ENCODE measurements around the gene BIRC5. TPM values are rescaled to one million over a fixed set of nuclear protein-coding genes. Genes with fewer than 3 reads are reported as not detected.

Gene BIRC5
- polyA plus RNA-seq, 3 donors from 2014 or later = 3.6 to 5.5 (median 4.5) TPM

GRCh38 chr17:78197147-78197832 is 16.8 kb upstream of the BIRC5 start:
- H3K4me3 Mint-ChIP-seq = no peak overlapping the region
- H3K9me3 Mint-ChIP-seq = no peaks in the 10 kb centered on the region
- no peak for DNase-seq
- no peaks in the 10 kb centered on the region for H3K36me3 Mint-ChIP-seq
- H3K27ac Mint-ChIP-seq = no peak overlapping the region
- peaks cover 0 to 5% (median 0%) of the 10 kb centered on the region in 3 donors for H3K27me3 Mint-ChIP-seq (ENCODE audit: low read depth in 3 of 3)
- peaks cover 0 to 4% of the 10 kb centered on the region in 2 donors for H3K4me1 Mint-ChIP-seq

DNA sequence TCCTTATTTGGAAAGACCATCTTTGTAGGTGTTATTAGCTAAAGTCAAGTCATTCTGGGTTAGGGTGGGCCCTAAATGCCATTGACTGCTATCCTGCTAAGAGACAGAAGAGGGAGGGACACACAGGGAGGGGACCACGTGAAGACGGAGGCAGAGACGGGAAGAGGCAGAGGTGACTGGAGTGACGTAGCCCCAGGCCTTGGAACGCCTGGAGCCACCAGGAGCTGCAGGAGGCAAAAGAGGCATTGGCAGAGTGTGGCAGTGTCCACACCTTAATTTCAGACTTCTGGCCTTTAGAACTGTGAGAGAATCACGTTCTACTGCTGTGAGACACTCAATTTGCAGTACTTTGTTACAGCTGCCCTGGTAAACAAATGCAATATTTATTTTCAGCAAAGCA is 13.6 kb upstream of the BIRC5 start:
- H3K4me1 Mint-ChIP-seq = peaks cover 0 to 4% of the 10 kb centered on the region in 2 donors
- no peaks in the 10 kb centered on the region for H3K36me3 Mint-ChIP-seq
- no peak overlapping the region for H3K4me3 Mint-ChIP-seq
- H3K27ac Mint-ChIP-seq = peak overlapping the region in 1 of 6 donors; percentile 62
- no peaks in the 10 kb centered on the region for H3K9me3 Mint-ChIP-seq
- DNase-seq = no peak
- peaks cover 0 to 4% (median 0%) of the 10 kb centered on the region in 3 donors for H3K27me3 Mint-ChIP-seq (ENCODE audit: low read depth in 3 of 3)

DNA sequence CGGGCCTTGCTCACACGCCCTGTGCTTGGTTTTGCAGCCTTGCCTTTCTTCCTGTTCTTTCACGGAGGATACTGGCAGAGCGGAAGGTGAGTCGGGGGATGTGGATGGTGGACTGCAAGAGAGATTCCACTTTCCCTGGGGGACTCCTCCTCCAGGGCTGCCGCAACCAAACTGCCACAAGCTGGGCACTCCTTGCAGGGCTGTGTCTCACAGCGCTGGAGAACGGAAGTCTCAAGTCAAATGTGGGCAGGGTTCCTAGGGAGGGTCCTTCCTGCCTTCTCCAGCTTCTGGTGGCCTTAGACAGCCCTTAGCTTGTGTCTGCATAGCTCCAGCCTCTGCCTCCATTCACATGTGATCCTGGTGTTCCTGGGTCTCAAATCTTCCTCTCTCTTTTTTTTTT is 11.4 kb upstream of the BIRC5 start:
- H3K36me3 Mint-ChIP-seq = no peaks in the 10 kb centered on the region
- H3K4me1 Mint-ChIP-seq = peaks cover 0 to 4% of the 10 kb centered on the region in 2 donors
- peaks cover 0 to 2% (median 0%) of the 10 kb centered on the region in 3 donors for H3K27me3 Mint-ChIP-seq (ENCODE audit: low read depth in 3 of 3)
- no peak overlapping the region for H3K4me3 Mint-ChIP-seq
- no peak overlapping the region for H3K27ac Mint-ChIP-seq
- H3K9me3 Mint-ChIP-seq = no peaks in the 10 kb centered on the region
- no peak for DNase-seq

DNA sequence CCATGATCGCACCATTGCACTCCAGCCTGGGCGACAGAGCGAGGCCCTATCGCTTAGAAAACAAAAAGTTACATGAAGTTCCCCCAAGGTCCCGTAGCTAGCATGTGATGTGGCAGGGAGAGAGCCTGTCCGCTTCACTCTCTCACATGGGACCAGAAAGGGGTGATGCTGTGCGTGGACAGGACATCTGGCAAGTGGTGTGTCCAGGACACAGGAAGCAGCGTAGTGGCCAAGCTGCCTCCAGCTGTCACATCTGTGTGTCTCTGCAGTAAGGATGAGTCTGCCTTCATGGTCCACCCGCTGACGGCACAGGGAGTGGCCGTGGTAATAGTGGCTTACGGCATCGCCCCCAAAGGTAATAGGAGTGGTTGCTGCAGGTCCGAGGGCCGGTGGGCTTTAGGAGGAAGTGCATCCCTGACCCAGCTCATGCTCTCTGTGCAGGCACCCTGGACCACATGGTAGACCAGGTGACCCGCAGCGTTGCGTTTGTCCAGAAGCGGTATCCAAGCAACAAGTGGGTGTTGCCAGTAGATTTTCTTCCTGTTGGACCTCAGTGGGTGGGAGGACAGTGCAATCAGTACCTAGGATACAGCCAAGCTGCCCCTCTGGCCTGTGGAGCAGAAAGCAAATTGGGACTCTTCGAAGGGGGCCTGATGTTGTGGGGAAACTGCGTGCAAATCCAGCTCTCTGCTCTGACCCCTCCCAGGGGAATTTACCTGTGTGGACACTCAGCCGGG is 9.5 kb upstream of the BIRC5 start:
- Mint-ChIP-seq H3K27me3 (ENCODE audit: low read depth in 3 of 3) (peaks cover 0 to 2% (median 0%) of the 10 kb centered on the region in 3 donors), H3K4me1 (no peaks in the 10 kb centered on the region), H3K4me3 (no peak overlapping the region), H3K9me3 (no peaks in the 10 kb centered on the region), H3K27ac (no peak overlapping the region), H3K36me3 (no peaks in the 10 kb centered on the region)
- DNase-seq = no peak

DNA sequence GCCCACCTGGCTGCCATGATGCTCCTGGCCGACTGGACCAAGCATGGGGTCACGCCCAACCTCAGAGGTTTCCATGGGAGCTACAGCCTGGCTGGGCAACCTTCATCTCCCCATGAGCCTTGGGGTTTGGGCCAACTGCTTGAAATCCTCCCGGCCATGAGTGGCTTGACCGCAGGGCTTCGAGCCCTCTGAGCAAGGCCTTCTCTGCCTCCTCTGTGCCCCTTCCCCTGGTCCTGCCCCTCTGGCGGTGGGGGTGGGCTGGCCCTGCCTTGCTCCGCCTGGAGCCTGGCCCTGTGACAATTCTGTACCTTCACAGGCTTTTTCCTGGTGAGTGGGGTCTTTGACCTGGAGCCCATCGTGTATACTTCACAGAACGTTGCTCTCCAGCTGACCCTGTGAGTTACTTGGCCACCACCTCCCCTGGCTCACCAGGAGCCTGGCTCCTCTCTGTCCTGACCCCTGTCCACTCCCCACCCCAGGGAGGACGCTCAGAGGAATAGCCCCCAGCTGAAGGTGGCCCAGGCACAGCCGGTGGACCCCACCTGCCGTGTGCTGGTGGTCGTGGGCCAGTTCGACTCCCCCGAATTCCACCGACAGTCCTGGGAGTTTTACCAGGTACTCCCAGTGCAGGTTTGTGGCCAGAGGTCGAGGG is 8.8 kb upstream of the BIRC5 start:
- Mint-ChIP-seq H3K4me3 (no peak overlapping the region), H3K27me3 (ENCODE audit: low read depth in 3 of 3) (peaks cover 0 to 2% (median 0%) of the 10 kb centered on the region in 3 donors), H3K27ac (no peak overlapping the region), H3K36me3 (no peaks in the 10 kb centered on the region), H3K4me1 (no peaks in the 10 kb centered on the region), H3K9me3 (no peaks in the 10 kb centered on the region)
- DNase-seq = no peak

- no peaks in the 10 kb centered on the region for H3K9me3 Mint-ChIP-seq
Measured at GRCh38 chr17:78206298-78206697, 7.8 kb upstream of the BIRC5 start.

GRCh38 chr17:78208486-78208885 is 5.6 kb upstream of the BIRC5 start:
- H3K4me3 Mint-ChIP-seq = no peak overlapping the region
- no peaks in the 10 kb centered on the region for H3K27me3 Mint-ChIP-seq (ENCODE audit: low read depth in 3 of 3)

More at GRCh38 chr17:78206298-78206697, 7.8 kb upstream of the BIRC5 start:
- Mint-ChIP-seq H3K4me1 (no peaks in the 10 kb centered on the region), H3K27me3 (ENCODE audit: low read depth in 3 of 3) (peaks cover 0 to 2% (median 0%) of the 10 kb centered on the region in 3 donors), H3K4me3 (no peak overlapping the region), H3K36me3 (no peaks in the 10 kb centered on the region), H3K27ac (no peak overlapping the region)
- no peak for DNase-seq

DNA sequence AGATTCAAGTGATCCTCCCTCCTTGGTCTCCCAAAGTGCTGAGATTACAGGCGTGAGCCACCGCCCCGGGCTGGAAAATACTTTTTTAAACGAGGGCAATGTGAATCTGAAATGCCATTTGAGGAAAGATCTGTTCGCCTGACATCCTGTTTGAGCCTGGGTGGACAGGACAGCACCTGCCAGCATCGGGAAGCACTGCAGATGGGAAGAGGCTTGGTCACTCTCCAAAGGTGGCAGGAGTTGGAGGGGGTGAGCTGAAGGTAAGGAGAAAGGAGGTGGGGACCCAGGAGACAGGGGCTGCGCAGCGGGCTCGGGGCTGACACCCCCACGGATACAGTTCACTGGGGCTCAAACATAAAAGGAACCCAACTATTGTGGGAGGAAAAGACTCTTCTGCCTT is 3.9 kb upstream of the BIRC5 start:
- Mint-ChIP-seq H3K4me1 (peaks cover 0 to 3% of the 10 kb centered on the region in 2 donors), H3K4me3 (no peak overlapping the region), H3K27ac (no peak overlapping the region), H3K36me3 (no peaks in the 10 kb centered on the region), H3K27me3 (ENCODE audit: low read depth in 3 of 3) (no peaks in the 10 kb centered on the region), H3K9me3 (no peaks in the 10 kb centered on the region)
- no peak for DNase-seq

More at GRCh38 chr17:78208486-78208885, 5.6 kb upstream of the BIRC5 start:
- H3K36me3 Mint-ChIP-seq = no peaks in the 10 kb centered on the region
- H3K27ac Mint-ChIP-seq = no peak overlapping the region
- DNase-seq = no peak
- no peaks in the 10 kb centered on the region for H3K4me1 Mint-ChIP-seq
- no peaks in the 10 kb centered on the region for H3K9me3 Mint-ChIP-seq

DNA sequence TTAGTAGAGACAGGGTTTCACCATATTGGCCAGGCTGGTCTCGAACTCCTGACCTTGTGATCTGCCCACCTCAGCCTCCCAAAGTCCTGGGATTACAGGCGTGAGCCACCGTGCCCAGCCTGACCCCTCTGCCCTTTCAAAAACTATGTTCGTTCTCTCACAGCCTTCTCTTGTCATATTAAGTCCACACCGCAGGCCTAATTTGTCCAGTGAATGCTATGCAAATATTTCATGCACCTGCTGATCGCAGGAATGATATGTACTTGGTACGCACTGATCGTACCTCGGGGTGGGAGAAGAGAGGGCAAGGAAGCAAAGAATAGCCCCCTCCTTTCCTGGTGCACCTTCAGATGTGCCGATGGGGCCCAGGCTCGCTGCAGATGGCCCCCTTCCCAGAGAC is 3.0 kb upstream of the BIRC5 start:
- no peaks in the 10 kb centered on the region for H3K36me3 Mint-ChIP-seq
- no peak for DNase-seq
- no peaks in the 10 kb centered on the region for H3K9me3 Mint-ChIP-seq
- H3K4me3 Mint-ChIP-seq = no peak overlapping the region
- no peak overlapping the region for H3K27ac Mint-ChIP-seq
- peaks cover 0 to 3% of the 10 kb centered on the region in 2 donors for H3K4me1 Mint-ChIP-seq
- H3K27me3 Mint-ChIP-seq (ENCODE audit: low read depth in 3 of 3) = no peaks in the 10 kb centered on the region

- H3K9me3 Mint-ChIP-seq = no peaks in the 10 kb centered on the region
- H3K4me1 Mint-ChIP-seq = peaks cover 0 to 3% of the 10 kb centered on the region in 2 donors
- no peak for DNase-seq
- H3K27ac Mint-ChIP-seq = no peak overlapping the region
- H3K4me3 Mint-ChIP-seq = peak overlapping the region; percentile 69 to 85 (median 80)
- no peaks in the 10 kb centered on the region for H3K36me3 Mint-ChIP-seq
- H3K27me3 Mint-ChIP-seq (ENCODE audit: low read depth in 3 of 3) = no peaks in the 10 kb centered on the region
Measured at GRCh38 chr17:78214706-78215061, 631 bp downstream of the BIRC5 start.

- Mint-ChIP-seq H3K27me3 (ENCODE audit: low read depth in 3 of 3) (no peaks in the 10 kb centered on the region), H3K4me3 (no peak overlapping the region), H3K4me1 (peaks cover 0 to 2% of the 10 kb centered on the region in 2 donors), H3K27ac (peak overlapping the region in 1 of 6 donors; percentile 36), H3K36me3 (no peaks in the 10 kb centered on the region), H3K9me3 (no peaks in the 10 kb centered on the region)
- no peak for DNase-seq
Measured at GRCh38 chr17:78219396-78220150, 5.5 kb downstream of the BIRC5 start.

DNA sequence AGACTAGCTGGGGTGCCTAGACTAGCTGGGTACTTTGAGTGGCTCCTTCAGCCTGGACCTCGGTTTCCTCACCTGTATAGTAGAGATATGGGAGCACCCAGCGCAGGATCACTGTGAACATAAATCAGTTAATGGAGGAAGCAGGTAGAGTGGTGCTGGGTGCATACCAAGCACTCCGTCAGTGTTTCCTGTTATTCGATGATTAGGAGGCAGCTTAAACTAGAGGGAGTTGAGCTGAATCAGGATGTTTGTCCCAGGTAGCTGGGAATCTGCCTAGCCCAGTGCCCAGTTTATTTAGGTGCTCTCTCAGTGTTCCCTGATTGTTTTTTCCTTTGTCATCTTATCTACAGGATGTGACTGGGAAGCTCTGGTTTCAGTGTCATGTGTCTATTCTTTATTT is 9.0 kb downstream of the BIRC5 start:
- no peak overlapping the region for H3K4me3 Mint-ChIP-seq
- no peak for DNase-seq
- no peaks in the 10 kb centered on the region for H3K4me1 Mint-ChIP-seq
- peaks cover 0 to 3% (median 2%) of the 10 kb centered on the region in 3 donors for H3K27me3 Mint-ChIP-seq (ENCODE audit: low read depth in 3 of 3)
- no peak overlapping the region for H3K27ac Mint-ChIP-seq
- no peaks in the 10 kb centered on the region for H3K36me3 Mint-ChIP-seq
- no peaks in the 10 kb centered on the region for H3K9me3 Mint-ChIP-seq

- H3K9me3 Mint-ChIP-seq = no peaks in the 10 kb centered on the region
- H3K27ac Mint-ChIP-seq = no peak overlapping the region
- H3K4me3 Mint-ChIP-seq = no peak overlapping the region
- no peaks in the 10 kb centered on the region for H3K36me3 Mint-ChIP-seq
- peaks cover 0 to 3% (median 2%) of the 10 kb centered on the region in 3 donors for H3K27me3 Mint-ChIP-seq (ENCODE audit: low read depth in 3 of 3)
- DNase-seq = no peak
- no peaks in the 10 kb centered on the region for H3K4me1 Mint-ChIP-seq
Measured at GRCh38 chr17:78223765-78224164, 9.7 kb downstream of the BIRC5 start.

Data from immature natural killer cell (primary cell).